Heart left ventricle (tissue), 16 donors: ENCODE data around the gene TARDBP. TPM values are rescaled to one million over a fixed set of nuclear protein-coding genes. Genes with fewer than 3 reads are reported as not detected.
A peak's percentile ranks its signal among the peaks of the same experiment; 100 is the strongest.

Experiments
- ATAC-seq, 4 donors: fragments of 200-7000 bp; cut with Tn5 transposase; one replicate each; pipeline ENCODE4 v1.9.1; 2020 to 2022; ENCODE audit warnings: moderate library complexity in 4 of 4, mild to moderate bottlenecking in 3 of 4, moderate number of reproducible peaks in 1 of 4
- DNase-seq, 5 donors: peaks; one replicate each; pipeline ENCODE4 v3.0.0-alpha.2; 2020
- H3K27ac ChIP-seq, 12 donors: fragments of 200-600 bp; sonication (generic) in 4 of 12; one replicate each; pipeline versions ENCODE4 v1.5.0 to v1.8.0; 2016 to 2022; ENCODE audit warnings: mild to moderate bottlenecking in 2 of 12
- H3K27me3 ChIP-seq, 9 donors: fragments of 200-600 bp; sonication (generic) in 2 of 9; one replicate each; pipeline versions ENCODE4 v1.5.1 to v1.8.0; 2016 to 2022; ENCODE audit warnings: mild to moderate bottlenecking in 3 of 9
- H3K36me3 ChIP-seq, 9 donors: fragments of 200-600 bp; sonication (generic) in 2 of 9; one replicate each; pipeline versions ENCODE4 v1.5.0 to v1.8.0; 2018 to 2022; ENCODE audit warnings: mild to moderate bottlenecking in 2 of 9
- H3K4me1 ChIP-seq, 12 donors: fragments of 200-600 bp; sonication (generic) in 4 of 12; one replicate each; pipeline versions ENCODE4 v1.5.0 to v1.8.0; 2016 to 2022; ENCODE audit warnings: mild to moderate bottlenecking in 3 of 12
- H3K4me3 ChIP-seq, 12 donors: fragments of 200-600 bp; sonication (generic) in 4 of 12; one replicate each; pipeline versions ENCODE4 v1.5.0 to v1.8.0; 2017 to 2022; ENCODE audit warnings: mild to moderate bottlenecking in 9 of 12, moderate library complexity in 4 of 12
- H3K9me3 ChIP-seq, 12 donors: fragments of 200-600 bp; sonication (generic) in 4 of 12; one replicate each; pipeline versions ENCODE4 v1.5.0 to v1.8.0; 2016 to 2022; ENCODE audit warnings: mild to moderate bottlenecking in 1 of 12
- POLR2A ChIP-seq, 2 donors: fragments of 450-650 bp; IDR thresholded peaks; one replicate each; pipeline ENCODE4 v1.6.1; 2017; ENCODE audit warnings: antibody characterized with exemption in 2 of 2, mild to moderate bottlenecking in 2 of 2, moderate library complexity in 2 of 2
- WGBS, 4 donors: extraction: QIAGEN DNeasy Blood & Tissue Kit in 2 of 4; methylation state at CpG; one replicate each; pipeline versions ENCODE4 v1.1.5 to v1.1.7; 2013 to 2018; 5-methylcytosine and 5-hydroxymethylcytosine counted together
- intact Hi-C, 10 donors: fragments of 100-400 bp; cut with DNase I; formaldehyde crosslinking; loops; one replicate each; pipeline versions ENCODE4 v1.11.1 to v1.14.2; 2022
- polyA plus RNA-seq, 2 donors: library from polyadenylated mRNA; stranded (reverse); fragments of 200-250 nt; gene quantifications; one replicate each; pipeline ENCODE4 v1.2.3, GENCODE V29; 2013
- total RNA-seq, 9 donors: library from RNA; depleted of rRNA in 2 of 9; stranded (reverse); fragments of >200 nt in 2 of 9; fragmentation: NEBNext Ultra II Directional in 3 of 9; extraction: Animal tissue kit (Norgen Biotek cat#: 25700) in 3 of 9; gene quantifications; one replicate each; pipeline versions ENCODE4 v1.1.0 to v1.2.4, GENCODE V29; 2016 to 2023
- TF ChIP-seq, protein P1 (sequence below), 12 donors: fragments of 200-600 bp; sonication (generic) in 4 of 12; IDR thresholded peaks; one replicate each; pipeline versions ENCODE4 v1.5.0 to v1.8.0; 2018 to 2022; ENCODE audit warnings: antibody characterized with exemption in 12 of 12, mild to moderate bottlenecking in 5 of 12
- donor health status: ischemic (EF 13 %, LVEDD 7.1; RV severe dilation, severe dysfunction).
- donor health status: healthy with polysubstance abuse.
- donor health status: DM: no; HTN: yes; CAD: no.
- donor health status: DM: no; HTN: no; CAD: no.
- donor health status: ischemic (EF 25% LVEDD 6.9; RV normal size, moderate dysfunction).
- donor health status: ischemic (EF 25% LVEDD 5.7; RV mildly dilated, moderate dysfunction).
- donor health status: healthy.
- donor health status: DM: yes; HTN: yes; CAD: no.
- donor health status: ischemic (EF 35%, LVEDD 5.7; RV mildly dilated, moderate dysfunction).
- donor health status: nonischemic (EF 11% LVEDD 7.7; RV severe dilation, severe dysfunction).
- donor health status: DM: yes; HTN: yes; CAD: no.
- donor health status: PGD.
- donor health status: ischemic (EF 29% LVEDD 5.4; RV normal size, mild dysfunction).
- donor health status: nonischemic (EF 23%, LVEDD 6.1; RV moderate dilation, normal function).

The TARDBP gene
- total and polyA plus RNA-seq, 11 donors: 66.3 to 138 (median 103) TPM

GRCh38 chr1:10973956-10974881 lies 38.2 kb upstream of the TARDBP start:
- H3K9me3 ChIP-seq: no peaks in the 10 kb centered on the region
- no peak overlapping the region for H3K27ac ChIP-seq
- no peak overlapping the region for H3K4me3 ChIP-seq
- no peak for DNase-seq
- TF ChIP-seq POLR2A (IDR thresholded peaks at IDR 0.05): no peak
- TF ChIP-seq, protein P1, sequence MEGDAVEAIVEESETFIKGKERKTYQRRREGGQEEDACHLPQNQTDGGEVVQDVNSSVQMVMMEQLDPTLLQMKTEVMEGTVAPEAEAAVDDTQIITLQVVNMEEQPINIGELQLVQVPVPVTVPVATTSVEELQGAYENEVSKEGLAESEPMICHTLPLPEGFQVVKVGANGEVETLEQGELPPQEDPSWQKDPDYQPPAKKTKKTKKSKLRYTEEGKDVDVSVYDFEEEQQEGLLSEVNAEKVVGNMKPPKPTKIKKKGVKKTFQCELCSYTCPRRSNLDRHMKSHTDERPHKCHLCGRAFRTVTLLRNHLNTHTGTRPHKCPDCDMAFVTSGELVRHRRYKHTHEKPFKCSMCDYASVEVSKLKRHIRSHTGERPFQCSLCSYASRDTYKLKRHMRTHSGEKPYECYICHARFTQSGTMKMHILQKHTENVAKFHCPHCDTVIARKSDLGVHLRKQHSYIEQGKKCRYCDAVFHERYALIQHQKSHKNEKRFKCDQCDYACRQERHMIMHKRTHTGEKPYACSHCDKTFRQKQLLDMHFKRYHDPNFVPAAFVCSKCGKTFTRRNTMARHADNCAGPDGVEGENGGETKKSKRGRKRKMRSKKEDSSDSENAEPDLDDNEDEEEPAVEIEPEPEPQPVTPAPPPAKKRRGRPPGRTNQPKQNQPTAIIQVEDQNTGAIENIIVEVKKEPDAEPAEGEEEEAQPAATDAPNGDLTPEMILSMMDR (IDR thresholded peaks at IDR 0.05): no peak
- H3K27me3 ChIP-seq: peaks cover 0 to 4% (median 0%) of the 10 kb centered on the region in 9 donors
- WGBS, 4 donors: 86 to 92% (median 89%) methylated on average over 15 to 17 of the region's 17 CpGs
- no peaks in the 10 kb centered on the region for H3K36me3 ChIP-seq
- peak in 1 of 4 donors; percentile 18 for ATAC-seq
- intact Hi-C loops: no loop called here
- H3K4me1 ChIP-seq: peaks cover 0 to 13% (median under 1%) of the 10 kb centered on the region in 12 donors

DNA sequence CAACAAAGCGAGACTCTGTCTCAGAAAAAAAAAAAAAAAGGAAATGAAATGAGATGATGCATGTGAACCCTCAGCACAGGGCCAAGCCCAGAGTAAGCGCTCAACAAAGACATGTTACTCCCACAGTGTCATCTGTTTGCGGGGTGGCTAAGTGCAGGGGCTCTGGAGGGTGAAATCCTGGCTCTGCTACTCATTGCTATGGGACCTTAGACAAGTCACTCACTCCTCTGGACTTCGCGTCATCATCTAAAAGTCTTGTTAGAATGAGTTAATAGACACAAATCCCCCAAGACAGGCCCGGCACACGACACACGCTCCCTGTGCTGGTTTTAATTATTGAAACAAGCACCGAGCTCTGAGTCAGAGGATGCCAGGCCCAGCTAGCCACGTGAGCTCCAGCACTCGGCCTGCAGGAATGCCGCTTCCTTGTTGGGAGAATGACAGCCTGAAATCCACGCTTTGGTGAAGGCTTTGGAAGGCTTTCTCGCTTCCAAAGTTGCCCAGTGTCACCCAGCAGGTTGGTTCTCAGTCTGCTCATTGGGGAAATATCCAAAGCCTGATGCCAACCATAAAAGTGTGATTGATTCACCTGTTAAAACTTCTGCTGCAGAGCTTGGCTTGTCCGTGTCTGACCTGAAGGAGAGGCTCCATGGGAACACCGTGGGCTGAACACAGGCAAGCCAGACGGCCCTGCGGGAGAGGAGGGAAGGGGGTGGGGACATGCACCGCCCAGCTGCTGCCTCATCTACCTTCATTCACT lies 36.7 kb upstream of the TARDBP start:
- Histone ChIP-seq H3K36me3 (no peaks in the 10 kb centered on the region), H3K9me3 (no peaks in the 10 kb centered on the region), H3K4me3 (no peak overlapping the region), H3K27me3 (peaks cover 0 to 6% (median 0%) of the 10 kb centered on the region in 9 donors), H3K27ac (peak overlapping the region in 4 of 12 donors; percentile 33 to 64 (median 44)), H3K4me1 (peaks cover 0 to 22% (median 12%) of the 10 kb centered on the region in 12 donors)
- ATAC-seq: no peak
- intact Hi-C loops: no loop called here
- WGBS, 4 donors: 47 to 60% (median 55%) methylated on average over 16 to 19 of the region's 19 CpGs
- peak in 3 of 5 donors; percentile 27 to 41 (median 39) for DNase-seq
- TF ChIP-seq POLR2A (IDR thresholded peaks at IDR 0.05): no peak
- TF ChIP-seq, protein P1 (IDR thresholded peaks at IDR 0.05): no peak

- H3K4me1 ChIP-seq: peaks cover 0 to 27% (median 14%) of the 10 kb centered on the region in 12 donors
- H3K27me3 ChIP-seq: peaks cover 0 to 23% (median 0%) of the 10 kb centered on the region in 9 donors
- H3K27ac ChIP-seq: peak overlapping the region in 2 of 12 donors; percentile 8 to 44
- no peaks in the 10 kb centered on the region for H3K36me3 ChIP-seq
- DNase-seq: no peak
- no peaks in the 10 kb centered on the region for H3K9me3 ChIP-seq
- intact Hi-C loops: no loop called here
- no peak for ATAC-seq
- TF ChIP-seq POLR2A (IDR thresholded peaks at IDR 0.05): no peak
- TF ChIP-seq, protein P1 (IDR thresholded peaks at IDR 0.05): no peak
- H3K4me3 ChIP-seq: no peak overlapping the region
- WGBS, 4 donors: 63 to 71% (median 64%) methylated on average over 4 of the region's 4 CpGs
Observed at GRCh38 chr1:10978719-10979118, 33.7 kb upstream of the TARDBP start.
